Anterior cingulate cortex (tissue), 58 donors: ENCODE results near the gene ACY1.
A peak's percentile ranks its signal among the peaks of the same experiment; 100 is the strongest.

Experiments used
- DNase-seq, 58 donors: peaks; one replicate each; lab custom pipeline; 2025; lab: John Stamatoyannopoulos, UW

ACY1 gene

DNA sequence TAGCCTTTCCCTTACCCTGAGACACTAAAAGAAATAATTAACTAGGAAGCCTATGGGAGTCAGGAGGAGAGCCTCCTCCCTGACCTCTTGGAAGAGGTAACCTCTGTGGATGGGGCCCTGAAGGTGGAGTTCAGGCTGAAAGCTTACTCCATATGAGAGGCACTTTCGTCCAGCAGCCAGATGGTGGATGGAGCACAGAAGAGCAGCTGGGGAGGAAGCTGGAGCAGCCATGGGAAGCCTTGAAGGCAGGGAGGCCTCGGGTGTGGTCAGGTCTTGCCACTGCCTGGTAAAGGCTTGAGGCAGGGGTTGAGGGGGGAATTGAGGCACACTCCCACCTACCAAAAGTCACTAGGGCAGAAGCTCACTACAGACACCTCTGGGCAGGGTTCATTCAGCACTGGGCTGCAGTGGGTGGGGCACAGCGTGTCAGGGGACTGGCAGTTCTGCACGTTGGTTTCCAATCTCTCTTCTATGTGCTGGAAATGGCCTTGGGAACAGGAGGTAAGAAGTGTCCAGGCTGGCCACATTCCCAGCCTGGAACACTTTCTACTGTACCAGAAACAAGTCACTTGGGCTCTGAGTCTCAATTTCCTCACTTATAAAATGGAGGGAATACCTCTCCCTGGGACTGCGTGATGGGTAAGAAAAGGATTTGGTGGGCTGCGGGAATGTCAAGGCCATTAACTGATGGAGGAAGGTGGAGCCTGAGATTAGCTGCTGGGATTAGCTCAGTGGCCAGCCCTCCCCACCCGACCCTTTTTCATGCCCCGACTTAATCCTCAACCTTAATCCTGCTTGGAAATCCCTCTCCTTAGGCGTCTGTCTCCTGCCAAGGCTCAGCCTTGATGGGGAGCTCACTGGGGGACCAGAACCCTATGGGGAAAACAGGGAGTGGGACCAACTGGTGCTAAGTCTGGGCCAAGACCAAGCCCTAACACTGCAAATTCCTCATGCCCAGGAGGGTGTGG is 21.4 kb upstream of the ACY1 start:
- no peak for DNase-seq

DNA sequence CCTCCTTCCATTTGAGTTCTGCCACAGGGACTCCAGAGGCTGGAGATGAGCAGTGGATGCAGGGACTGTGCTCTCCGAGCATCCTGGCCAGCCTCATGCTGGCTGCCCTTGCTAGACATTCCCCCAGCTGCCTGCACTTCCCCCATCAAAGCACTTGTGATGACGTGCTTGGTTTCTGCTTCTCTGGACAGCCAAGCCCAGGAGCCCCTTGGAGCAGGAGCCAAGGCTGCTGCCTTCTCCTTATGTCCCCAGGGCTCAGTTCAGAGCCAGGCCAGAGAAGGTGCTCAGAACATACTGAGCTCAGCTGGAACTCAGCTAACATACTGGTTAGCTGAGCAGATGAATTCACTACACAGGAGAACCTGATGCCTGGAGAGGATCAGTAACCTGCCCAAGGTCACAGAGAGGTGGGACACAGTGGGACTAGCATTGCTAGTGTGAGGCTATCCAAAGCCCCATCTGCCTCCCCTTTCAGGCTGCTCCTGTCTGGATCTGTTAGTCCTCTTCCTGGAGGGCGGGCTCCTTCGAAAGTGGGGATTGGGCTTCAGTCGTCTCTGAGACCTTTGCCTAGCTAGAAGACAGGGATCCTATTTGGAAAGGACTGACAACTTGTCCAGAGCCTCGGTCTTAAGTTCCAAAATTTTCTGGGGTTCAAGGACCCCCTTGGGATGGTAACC is 20.3 kb upstream of the ACY1 start:
- DNase-seq = peak in 12 of 58 donors; percentile 6 to 47 (median 25)

DNA sequence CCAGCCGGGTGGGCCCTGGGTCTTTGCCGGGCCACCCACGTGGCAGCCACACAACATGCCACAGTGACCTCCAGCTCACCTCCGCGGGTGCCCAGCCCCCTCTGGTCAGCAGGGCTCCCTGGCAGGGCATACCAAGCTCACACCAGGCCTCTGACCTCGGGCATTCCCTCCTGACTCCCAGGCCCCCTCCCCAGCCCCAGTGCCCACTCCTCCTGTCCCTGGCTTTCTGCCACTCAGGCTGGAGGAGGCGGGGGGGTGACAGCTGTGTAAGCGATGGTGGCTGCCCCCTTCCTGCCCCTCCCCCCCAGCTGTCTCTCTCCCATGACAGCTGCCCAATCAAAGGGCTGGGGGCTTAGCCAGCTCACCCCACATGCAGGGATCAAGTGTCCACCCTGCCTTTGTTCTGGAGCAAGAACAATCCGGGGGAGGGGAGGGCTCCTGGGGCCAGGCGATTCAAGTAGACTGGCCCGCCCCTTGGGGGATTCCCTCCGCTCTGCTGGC is 19.3 kb upstream of the ACY1 start:
- peak in 32 of 58 donors; percentile 15 to 81 (median 38) for DNase-seq

DNA sequence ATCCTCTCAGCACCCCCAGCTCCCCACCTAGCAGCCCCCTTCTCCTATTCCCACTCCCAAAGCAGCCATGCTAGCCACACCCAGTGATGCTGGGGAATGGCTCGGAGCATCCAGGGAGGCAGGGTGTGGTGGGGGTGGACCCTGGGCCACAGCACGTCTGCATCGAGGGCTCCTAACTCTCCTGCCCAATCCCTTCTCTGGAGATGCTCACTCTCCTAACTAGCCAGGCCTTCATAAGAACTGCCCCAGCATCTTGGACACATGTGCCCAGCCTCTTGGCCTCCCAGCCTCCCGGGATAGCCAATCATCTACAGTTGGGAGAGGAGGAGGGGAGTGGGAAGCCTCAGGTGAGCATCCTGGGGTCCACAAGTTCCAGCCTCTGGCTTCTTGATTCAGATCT is 18.8 kb upstream of the ACY1 start:
- DNase-seq = no peak

DNA sequence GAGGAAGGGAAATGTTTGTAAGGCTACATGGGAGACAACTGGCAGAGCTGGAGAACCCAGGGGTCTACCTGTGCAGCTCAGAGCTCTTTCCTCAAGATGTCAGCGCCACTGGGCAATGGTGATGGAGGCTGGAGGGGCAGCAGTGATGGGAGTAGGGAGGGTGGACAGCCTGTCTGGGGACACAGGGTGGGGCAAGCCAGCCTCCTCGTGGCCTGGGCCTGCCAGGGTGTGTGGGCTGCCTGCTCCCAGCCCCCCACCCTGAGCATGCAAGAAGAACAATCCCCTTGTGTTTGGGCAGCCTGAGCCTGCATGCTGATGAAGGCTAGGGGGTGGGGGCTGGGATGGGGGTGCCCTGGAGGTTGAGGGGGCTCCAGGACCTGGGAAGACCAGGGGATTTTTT is 17.3 kb upstream of the ACY1 start:
- peak in 51 of 58 donors; percentile 8 to 89 (median 63) for DNase-seq

DNA sequence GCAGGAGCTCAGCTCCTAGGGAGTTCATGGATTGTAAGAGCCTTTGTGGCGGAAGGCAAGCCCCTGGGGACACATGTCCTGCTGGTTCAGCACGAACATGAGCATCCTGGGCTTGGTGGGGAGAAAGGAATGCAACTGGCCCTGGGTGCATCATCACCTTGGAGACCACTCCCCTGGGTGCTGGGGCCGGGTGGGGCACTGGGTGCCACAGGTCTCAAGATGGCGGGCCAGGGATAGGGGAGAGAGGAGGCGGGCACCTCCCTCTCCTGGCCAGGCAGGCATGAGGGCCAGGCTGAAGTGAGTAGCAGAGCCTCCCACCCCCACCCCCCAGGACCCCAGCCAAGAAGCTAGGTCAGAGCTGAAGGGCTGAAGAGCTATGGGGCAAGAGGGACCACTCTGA is 16.8 kb upstream of the ACY1 start:
- DNase-seq = peak in 10 of 58 donors; percentile 28 to 74 (median 46)

DNA sequence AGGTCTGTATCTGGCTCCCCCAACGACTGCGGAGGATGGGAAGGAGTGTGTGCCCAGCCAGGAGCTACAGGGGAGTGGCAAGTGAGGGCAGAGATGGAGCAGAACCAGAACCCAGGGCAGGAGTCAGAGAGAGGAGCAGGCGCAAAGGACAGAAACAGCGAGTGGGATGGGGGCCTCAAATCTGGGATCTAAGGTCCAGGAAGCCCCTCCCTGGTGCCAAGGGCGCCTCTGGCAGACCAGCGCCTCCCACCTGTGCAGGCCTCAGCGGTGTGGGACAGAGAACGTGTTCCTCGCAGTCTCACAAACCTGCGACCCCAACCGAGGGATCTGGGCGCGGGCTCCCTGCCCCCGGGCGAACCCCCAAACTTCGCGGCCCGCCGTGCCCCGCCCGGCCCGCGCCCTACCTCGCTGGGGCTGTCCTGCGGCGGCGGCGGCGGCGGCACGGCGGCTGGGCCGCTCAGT is 16.4 kb upstream of the ACY1 start:
- DNase-seq = peak in 4 of 58 donors; percentile 39 to 64 (median 56)

DNA sequence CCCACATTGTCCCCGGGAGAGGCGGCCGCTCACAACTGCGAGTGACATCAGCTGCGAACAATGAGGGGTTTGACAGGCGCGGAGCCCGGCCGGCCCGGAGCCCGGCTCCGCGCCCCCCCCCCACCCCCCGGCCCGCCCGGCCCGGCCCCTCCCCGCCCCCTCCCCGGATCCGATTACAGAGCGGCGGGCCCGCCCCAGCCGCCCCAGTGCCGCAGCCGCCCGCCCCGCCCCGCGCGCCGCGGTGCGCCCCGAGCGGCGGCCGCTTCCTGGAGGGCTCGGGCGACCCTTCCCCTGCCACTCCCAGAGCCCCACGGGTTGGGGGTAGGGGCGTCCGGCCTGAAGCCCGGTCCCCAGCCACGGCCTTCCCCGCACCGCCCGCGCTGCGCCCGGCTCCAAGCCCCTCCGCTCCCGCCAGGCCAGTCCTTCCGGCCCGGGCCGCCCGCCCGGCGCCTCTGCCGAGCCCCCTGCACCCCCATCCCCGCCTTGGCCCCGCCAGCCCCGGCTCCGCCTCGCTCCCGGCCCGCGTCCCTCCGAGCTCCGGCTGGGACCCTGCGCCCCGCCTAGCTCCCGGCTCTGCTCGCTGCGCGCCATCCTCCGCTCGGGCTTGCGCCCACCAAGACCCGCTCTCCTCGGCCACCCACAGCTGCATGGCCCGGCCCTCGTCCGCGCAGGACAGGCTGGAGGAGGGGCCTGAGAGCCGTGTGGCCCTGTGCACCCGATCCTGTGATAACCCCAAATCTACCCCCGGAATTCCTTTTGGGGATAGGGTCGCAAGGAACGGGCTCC is 15.8 kb upstream of the ACY1 start, which contains the start of gene PCBP4:
Gene PCBP4, minus strand, starts transcription at position 71 of the 786 bp plus-strand sequence. CDS start 6,214 bp downstream, outside the sequence.
- peak in 54 of 58 donors; percentile 30 to 90 (median 76) for DNase-seq

DNA sequence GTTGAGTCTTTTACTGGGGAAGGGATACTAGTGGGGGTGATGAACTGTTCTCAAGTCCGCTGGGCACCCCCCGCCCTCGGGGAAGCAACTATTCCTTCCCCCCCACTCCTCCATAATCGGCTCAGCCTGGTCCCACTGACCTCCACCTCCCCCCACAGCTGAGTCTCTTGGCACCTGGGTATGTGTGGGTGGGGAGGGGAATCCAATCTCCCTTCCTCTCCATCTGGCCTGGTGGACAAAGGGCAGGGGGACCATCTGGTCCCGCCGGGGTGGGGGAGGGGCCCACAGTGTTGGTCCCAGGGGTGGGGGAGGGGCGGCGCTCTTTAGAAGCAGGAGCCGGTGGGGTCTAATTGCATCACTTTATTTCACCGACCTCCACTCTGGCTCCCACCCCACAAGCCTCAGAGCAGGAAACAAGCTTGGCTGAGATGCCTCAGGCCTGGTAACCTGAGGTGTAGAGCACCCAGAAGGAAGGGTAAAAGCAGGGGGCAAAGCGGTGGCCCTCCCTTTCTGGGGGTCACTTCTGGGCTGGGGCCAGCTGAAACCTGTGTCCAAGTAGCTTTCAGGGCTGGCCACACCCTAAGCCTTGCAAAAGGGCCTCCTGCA is 15.1 kb upstream of the ACY1 start:
- peak in 9 of 58 donors; percentile 16 to 44 (median 32) for DNase-seq

DNA sequence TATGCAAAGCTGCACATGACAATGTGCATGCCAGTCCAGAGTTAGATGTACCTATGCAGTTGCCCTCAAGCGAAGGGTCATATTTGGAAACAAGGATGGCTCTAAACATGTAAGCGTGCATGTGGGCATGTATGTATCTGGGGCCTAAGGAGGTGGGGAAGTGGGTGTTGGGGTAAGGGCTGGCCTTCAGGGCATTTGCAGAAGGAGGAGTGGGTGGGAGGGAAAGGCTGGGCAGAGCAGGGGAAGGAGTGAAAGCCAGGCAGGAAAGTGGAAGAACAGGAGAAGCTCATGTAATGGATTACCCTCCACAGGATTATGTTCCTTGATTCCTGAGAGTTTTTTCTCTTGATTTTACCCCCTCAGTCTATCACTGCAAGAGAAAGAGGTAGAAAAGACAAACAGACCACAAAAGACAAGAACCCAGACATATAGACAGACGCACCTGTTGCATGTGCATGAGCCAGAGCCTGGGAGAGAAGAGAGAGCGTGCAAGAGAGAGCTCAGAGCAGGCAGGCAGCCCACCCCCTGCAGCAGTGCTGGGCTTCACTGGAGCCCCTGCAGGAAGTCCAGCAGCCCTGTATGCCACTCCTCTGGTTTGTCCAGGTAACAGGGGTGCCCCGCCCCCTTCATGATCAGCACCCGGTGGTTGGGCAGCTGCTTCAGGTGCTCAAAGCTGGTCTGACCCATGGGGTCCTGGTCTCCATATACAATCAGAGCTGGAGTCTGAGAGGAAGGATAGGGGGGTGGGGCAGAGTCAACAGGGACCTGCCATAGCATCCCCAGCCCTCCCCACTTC is 14.3 kb upstream of the ACY1 start:
- no peak for DNase-seq

DNA sequence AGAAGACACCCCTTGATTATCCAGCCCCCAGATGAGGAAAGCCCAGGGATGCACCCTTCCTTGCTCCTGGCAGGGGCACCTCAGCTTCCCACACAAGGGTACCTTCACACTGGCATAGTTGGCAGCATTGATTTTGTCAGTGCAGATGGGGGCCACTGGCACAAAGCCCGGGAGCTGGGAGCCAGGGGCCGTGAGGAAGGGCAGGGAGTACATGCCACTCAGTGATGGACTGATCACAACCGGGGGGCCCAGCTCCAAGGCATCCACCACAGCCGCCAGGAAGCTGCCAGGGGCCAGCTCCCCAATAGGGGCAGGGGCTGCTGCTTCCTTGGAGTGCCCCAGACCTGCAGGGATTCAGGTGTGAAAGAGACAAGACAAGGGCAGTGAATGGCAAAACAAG is 13.5 kb upstream of the ACY1 start:
- no peak for DNase-seq

DNA sequence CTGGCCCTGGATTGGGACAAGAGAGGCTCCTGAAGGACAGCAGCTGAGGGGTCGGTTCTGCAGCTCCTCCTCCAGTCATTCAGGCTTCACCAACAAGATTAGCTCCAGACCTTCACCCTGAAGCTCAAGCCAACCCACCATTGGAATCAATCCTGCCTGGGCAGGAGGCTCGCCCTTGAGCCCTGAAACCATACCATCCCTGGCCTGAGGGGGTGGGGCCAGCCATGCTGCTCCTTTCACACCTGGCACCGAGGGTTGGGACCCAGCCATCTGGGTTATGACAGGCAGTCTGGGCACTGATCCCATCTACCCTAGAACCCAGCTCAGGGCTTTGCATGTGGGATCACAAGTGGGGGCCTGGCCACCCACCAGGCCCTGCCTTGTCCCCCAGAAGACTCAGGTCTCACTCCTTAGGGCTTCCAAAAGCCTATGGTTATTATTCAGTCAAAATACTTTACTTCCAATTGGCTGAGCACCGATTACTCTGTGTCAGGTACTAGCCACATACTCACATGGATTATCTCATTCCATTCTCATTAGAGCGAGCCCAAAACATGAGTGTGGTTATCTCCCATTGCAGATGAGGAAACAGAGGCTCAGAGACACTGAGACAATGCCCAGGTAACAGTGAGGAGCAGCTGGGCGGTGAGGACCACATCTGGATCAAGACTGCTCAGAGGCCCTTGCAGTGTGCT is 12.6 kb upstream of the ACY1 start:
- DNase-seq = no peak

DNA sequence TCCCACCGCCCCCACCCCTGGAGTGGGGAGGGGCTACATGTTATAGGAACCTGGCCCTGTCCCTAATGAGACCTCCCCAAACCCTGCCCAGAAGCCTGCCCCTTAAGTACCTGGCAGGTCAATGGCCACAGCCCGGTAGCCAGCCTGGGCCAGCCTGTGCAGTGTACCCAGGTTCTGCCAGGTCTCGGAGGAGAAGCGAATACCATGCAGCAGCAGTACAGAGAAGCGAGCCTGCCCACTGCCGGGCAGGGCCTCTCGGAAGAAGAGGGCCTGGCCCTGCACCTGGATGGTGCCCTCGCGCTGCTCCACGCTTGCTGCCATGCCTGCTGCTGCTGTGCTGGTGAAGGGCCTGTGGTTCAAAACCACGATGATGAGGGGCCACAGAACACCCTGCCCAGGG is 12.0 kb upstream of the ACY1 start:
- no peak for DNase-seq

DNA sequence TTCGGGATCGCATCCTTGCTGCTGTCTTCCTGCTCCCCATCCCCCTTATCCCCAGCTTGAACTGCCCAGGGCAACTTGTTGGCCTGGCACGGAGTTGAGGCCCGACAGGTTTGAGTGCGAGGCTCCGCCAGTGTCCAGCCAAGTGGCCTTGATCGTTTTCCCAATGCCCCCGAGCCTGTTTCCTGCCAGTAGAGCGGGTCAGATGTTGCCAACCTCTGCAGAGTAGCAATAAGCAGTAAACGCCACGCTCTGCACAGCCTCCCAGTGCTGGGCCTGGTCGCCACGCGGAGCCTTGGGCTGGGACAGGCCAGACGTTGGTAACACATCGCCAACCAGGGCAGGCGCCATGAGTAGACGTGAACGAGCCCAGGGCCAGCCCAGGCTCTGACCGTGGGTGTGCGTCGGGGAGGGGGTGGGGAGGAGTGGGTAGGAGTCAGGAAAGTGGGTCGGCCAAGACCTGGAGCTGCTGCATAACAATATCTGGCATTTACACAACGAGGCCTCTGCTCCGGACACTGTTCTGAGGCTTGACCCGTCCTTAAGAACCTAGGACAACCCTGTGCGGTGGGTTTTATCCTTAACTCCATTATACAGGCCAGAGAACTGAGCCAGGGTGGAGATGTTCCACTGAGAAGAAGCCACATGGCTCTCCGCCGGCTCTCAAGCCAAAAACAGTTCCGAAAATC is 8.9 kb upstream of the ACY1 start:
- DNase-seq = peak in 16 of 58 donors; percentile 50 to 73 (median 65)

DNA sequence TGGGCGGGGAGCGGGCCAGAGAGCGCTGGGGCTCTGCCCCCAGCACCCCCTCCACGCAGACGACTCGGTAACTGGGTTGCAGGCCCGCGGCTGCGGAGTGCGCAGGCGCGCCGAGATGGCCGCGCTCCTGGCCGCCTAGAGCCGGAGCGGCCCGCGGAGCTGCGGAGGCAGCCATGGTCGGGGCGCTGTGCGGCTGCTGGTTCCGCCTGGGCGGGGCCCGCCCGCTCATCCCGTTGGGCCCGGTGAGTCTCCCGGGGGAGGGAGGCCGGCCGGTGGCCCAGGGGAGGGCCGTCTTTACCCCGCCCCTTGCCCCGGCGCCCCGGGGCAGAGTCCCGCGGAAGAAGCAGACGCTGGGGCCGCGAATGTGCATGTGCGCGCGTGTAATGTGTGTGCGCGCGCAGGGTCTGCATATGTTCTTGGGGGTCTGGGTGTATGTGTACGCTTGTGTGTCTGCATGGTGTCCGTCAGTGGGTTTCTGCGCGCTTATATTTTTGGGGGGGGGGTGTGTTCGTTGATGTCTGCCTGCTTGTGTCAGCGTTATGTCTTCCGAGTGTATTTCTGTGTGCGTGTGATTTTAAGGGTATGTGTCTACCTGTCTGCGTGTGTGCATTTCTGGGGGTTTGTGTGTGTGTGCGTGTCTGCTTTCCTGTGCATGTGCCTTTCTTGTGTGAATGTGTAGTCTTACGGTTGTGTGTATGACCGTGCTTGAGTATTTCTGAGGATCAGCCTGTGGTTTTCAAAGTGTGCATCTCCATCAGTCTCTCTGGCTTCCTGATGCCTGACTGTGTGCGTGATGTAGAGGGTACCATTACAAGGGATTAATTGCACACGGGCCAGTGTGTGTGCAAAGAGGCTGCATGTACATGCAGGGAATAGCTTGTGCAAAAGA is 8.1 kb upstream of the ACY1 start, which contains the start of gene ABHD14A:
Gene ABHD14A, plus strand, starts transcription at position 102 of the 889 bp plus-strand sequence. Its CDS starts 72 bp downstream, at position 174.
- peak in 55 of 58 donors; percentile 20 to 80 (median 65) for DNase-seq

DNA sequence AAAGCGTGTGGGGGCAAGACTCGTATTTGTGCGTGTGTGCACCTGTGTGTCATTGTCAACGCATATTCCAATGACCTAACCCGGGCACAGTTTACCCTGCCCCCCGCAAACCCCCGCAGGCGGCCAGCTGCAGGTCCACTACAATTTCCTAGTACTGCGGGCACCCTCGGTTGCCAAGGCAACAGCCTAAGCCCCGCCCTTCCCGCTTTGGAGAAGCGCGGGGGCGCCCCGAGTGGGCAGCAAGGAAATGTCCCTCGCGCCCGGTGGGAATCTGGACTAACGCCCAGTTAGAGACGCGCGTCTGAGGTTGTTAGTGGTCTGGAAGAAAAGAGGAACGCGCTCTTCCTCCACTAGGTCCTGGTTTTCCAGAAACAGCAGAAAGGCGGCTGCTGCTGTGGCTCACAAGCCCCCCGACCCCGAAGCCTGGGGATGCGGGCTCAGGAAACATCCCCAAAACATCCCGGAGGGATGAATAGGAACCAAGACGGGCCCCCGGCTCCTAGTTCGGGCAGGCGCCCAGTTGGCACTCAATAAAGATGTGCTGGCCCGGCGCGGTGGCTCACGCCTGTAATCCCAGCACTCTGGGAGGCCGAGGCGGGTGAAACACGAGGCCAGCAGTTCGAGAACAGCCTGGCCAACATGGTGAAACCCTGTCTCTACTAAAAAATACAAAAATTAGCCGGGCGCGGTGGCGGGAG is 7.3 kb upstream of the ACY1 start:
- DNase-seq = peak in 57 of 58 donors; percentile 47 to 92 (median 79)
